Right atrium auricular region (tissue), 2 donors: ENCODE results near the gene UTP3. TPM values are rescaled to one million over a fixed set of nuclear protein-coding genes. Genes with fewer than 3 reads are reported as not detected.
A peak's percentile ranks its signal among the peaks of the same experiment; 100 is the strongest.
"Not testable (repeated sequence)": the region's sequence is repeated elsewhere in the genome, so short reads cannot be mapped to it uniquely, and the experiment has no call there.

Experiments
- DNase-seq: peaks from one replicate; pipeline ENCODE4 v3.0.0-alpha.2; 2019; ENCODE audit warnings: low spot score
- H3K27ac ChIP-seq, 2 donors: fragments of 200-600 bp; sonication (generic); 1 replicate in 1 of 2; 2 replicates in 1 of 2; pipeline ENCODE4 v1.5.1; 2016 to 2019
- H3K27me3 ChIP-seq, 2 donors: fragments of 200-600 bp; sonication (generic); one replicate each; pipeline versions ENCODE4 v1.5.1 to v1.6.0; 2017 to 2019
- H3K36me3 ChIP-seq: fragments of 200-600 bp; sonication (generic); one replicate; pipeline ENCODE4 v1.5.1; 2016
- H3K4me1 ChIP-seq, 2 donors: fragments of 200-600 bp; sonication (generic); one replicate each; pipeline versions ENCODE4 v1.5.1 to v1.6.0; 2017 to 2019
- H3K4me3 ChIP-seq, 2 donors: fragments of 200-600 bp; sonication (generic); 1 replicate in 1 of 2; 2 replicates in 1 of 2; pipeline ENCODE4 v1.5.1; 2017 to 2019; ENCODE audit warnings: mild to moderate bottlenecking in 1 of 2, moderate library complexity in 1 of 2
- H3K9me3 ChIP-seq, 2 donors: fragments of 200-600 bp; sonication (generic); one replicate each; pipeline ENCODE4 v1.5.1; 2019
- CTCF ChIP-seq, 2 donors: fragments of 200-600 bp; sonication (generic); IDR thresholded peaks; one replicate each; pipeline ENCODE4 v1.5.1; 2019; ENCODE audit warnings: antibody characterized with exemption in 2 of 2
- total RNA-seq, 2 donors: library from RNA; depleted of rRNA; stranded (reverse); fragments of >200 nt; gene quantifications; one replicate each; pipeline ENCODE4 v1.1.0, GENCODE V29; 2016

UTP3 gene
- total RNA-seq, 2 donors from 2014 or later = 12.5 to 14.0 TPM

DNA sequence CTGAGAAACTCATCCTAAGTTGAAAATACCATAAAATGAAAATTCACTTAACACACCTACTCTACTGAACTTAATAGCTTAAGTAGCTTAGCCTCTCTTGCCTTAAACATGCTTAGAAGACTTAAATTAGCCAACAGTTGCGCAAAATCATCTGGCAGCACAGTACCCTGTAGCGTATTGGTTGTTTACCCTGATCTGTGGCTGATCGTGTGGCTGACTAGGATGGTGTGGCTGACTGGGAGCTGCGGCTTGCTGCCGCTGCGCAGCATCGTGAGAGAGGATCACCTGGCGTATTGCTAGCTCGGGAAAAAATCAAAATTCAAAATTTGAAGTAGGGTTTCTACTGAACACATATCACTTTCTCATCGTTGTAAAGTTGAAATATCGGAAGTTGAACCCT, 39.8 kb downstream of the UTP3 start:
- DNase-seq = no peak
- peaks cover 0 to 15% of the 10 kb centered on the region in 2 donors for H3K4me1 ChIP-seq
- TF ChIP-seq CTCF (IDR thresholded peaks at IDR 0.05) = no peak

GRCh38 chr4:70732878-70733277, 44.5 kb downstream of the UTP3 start:
- peaks cover 0 to 22% of the 10 kb centered on the region in 2 donors for H3K4me1 ChIP-seq
- not testable (repeated sequence) for H3K27me3 ChIP-seq, H3K36me3 ChIP-seq

More for the DNA sequence above, 39.8 kb downstream of the UTP3 start:
- no peak overlapping the region for H3K27ac ChIP-seq
- no peaks in the 10 kb centered on the region for H3K27me3 ChIP-seq
- no peak overlapping the region for H3K4me3 ChIP-seq
- no peaks in the 10 kb centered on the region for H3K9me3 ChIP-seq
- no peaks in the 10 kb centered on the region for H3K36me3 ChIP-seq

DNA sequence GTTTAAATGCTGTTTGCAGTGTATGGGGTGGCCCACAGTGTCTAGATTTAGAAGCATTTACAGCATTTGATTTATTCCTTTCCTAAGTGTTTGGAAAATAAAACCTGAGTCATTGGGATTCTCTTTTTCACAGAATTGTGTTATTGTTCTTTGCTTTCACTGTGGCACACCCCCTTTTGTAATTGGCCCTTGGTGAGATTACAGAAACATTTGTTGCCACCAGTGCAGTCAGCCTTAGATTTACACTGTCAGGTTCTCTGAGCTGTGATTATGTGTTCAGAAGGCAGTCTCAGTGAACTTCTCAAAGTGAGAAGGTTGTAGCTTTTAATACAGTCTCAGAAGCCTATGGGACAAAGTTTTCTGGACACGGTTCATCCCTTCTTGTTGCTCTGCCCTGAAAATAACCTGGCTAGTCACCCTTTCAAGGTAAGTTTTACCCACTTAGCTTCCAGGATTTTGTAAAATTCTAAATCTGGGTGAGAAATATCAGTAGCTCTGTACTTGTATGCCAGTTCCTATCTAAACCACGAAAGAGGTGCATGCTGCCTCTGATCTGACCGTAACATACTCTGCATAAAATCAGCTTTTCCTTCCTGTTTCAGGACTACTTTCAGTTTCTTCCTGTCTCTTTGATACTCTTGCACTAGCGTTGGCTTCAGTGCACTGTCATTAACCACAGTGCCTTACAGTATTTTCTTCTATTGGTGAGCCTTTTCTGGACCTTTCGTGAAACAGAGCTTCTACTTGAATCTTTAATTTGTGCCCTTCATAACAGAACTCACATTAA, 46.0 kb downstream of the UTP3 start:
- H3K4me3 ChIP-seq = peak overlapping the region; percentile 22 to 45
- peaks cover 0 to 22% of the 10 kb centered on the region in 2 donors for H3K4me1 ChIP-seq
- no peaks in the 10 kb centered on the region for H3K9me3 ChIP-seq
- DNase-seq = no peak
- H3K27me3 ChIP-seq = no peaks in the 10 kb centered on the region
- H3K27ac ChIP-seq = peak overlapping the region; percentile 74 to 79
- no peaks in the 10 kb centered on the region for H3K36me3 ChIP-seq
- TF ChIP-seq CTCF (IDR thresholded peaks at IDR 0.05) = no peak

More at GRCh38 chr4:70732878-70733277, 44.5 kb downstream of the UTP3 start:
- H3K4me3 ChIP-seq, H3K27ac ChIP-seq, H3K9me3 ChIP-seq, DNase-seq: not testable (repeated sequence)

DNA sequence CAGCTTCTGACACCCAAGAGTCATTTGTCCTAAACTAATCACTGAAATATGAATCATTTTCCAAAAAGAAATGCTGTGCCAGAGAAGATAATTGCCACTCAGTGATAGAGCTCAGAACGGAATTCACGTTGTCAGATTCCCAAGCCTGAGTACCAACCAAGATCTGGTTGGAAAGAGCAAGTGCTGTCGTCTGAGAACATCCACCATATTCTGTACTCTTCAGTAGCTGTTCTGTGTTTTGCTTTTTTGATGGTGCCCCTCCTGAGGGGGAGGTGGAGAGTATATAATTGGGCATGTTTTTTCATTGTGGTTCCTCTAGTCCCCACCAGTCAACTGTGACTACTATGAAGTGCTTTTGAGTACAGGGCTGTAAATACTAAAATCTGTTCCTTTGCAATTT, 46.6 kb downstream of the UTP3 start:
- Histone ChIP-seq H3K4me3 (peak overlapping the region; percentile 22 to 45), H3K4me1 (peaks cover 0 to 22% of the 10 kb centered on the region in 2 donors), H3K27me3 (no peaks in the 10 kb centered on the region), H3K36me3 (no peaks in the 10 kb centered on the region), H3K27ac (peak overlapping the region; percentile 74 to 79), H3K9me3 (no peaks in the 10 kb centered on the region)
- no peak for DNase-seq
- TF ChIP-seq CTCF (IDR thresholded peaks at IDR 0.05) = no peak

DNA sequence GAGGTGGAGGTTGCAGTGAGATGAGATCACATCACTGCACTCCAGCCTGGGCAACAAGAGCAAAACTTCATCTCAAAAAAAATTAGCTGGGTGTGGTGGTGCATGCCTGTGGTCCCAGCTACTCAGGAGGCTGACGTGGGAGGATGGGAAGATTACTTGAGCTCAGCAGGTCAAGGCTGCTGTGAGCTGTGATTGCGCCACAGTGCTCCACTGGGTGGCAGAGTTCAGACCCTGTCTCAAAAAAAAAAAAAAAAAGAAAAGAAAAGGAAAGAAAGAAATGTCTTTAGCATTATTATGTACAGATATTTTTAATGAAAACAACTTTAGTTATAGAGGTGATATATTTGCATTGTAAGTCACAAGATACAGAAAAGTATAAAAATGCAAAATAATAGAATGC, 47.6 kb downstream of the UTP3 start:
- H3K27me3 ChIP-seq, DNase-seq, H3K27ac ChIP-seq, H3K36me3 ChIP-seq, H3K4me3 ChIP-seq, H3K9me3 ChIP-seq: not testable (repeated sequence)
- peak in 1 of 2 donors; percentile 33 for TF ChIP-seq CTCF (IDR thresholded peaks at IDR 0.05)
- H3K4me1 ChIP-seq = peaks cover 0 to 22% of the 10 kb centered on the region in 2 donors

DNA sequence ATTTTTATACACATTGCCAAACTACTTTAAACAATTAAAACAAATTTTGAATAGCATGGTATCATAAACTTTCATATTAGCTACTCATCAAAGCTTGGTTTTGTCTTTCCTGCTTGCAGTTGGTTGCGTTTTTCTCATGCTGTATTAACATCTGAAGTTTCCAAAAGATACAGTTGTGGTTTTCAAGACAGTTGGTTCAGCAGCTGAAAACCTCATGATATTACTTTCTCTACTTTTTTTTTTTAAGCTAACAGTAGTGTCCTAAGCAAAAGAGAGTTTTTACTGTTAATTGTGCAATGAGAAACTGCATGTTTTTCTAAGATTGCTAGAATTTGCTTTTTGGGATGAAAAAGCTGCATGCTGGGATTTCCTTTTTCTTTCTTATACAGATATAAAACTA, 48.7 kb downstream of the UTP3 start:
- Histone ChIP-seq H3K27me3 (no peaks in the 10 kb centered on the region), H3K9me3 (no peaks in the 10 kb centered on the region), H3K4me1 (peaks cover 0 to 27% of the 10 kb centered on the region in 2 donors), H3K27ac (no peak overlapping the region), H3K36me3 (no peaks in the 10 kb centered on the region), H3K4me3 (no peak overlapping the region)
- no peak for DNase-seq
- TF ChIP-seq CTCF (IDR thresholded peaks at IDR 0.05) = no peak
